HG03039 (cell line): ENCODE measurements around the gene NLRC5.
A peak's percentile ranks its signal among the peaks of the same experiment; 100 is the strongest.

Experiments used
- ATAC-seq: cut with Tn5 transposase; IDR thresholded peaks from one replicate; pipeline ENCODE4 v1.9.1; 2021; ENCODE audit warnings: mild to moderate bottlenecking, moderate library complexity; ENCODE audit not compliant: unreplicated experiment

Gene NLRC5, protein sequence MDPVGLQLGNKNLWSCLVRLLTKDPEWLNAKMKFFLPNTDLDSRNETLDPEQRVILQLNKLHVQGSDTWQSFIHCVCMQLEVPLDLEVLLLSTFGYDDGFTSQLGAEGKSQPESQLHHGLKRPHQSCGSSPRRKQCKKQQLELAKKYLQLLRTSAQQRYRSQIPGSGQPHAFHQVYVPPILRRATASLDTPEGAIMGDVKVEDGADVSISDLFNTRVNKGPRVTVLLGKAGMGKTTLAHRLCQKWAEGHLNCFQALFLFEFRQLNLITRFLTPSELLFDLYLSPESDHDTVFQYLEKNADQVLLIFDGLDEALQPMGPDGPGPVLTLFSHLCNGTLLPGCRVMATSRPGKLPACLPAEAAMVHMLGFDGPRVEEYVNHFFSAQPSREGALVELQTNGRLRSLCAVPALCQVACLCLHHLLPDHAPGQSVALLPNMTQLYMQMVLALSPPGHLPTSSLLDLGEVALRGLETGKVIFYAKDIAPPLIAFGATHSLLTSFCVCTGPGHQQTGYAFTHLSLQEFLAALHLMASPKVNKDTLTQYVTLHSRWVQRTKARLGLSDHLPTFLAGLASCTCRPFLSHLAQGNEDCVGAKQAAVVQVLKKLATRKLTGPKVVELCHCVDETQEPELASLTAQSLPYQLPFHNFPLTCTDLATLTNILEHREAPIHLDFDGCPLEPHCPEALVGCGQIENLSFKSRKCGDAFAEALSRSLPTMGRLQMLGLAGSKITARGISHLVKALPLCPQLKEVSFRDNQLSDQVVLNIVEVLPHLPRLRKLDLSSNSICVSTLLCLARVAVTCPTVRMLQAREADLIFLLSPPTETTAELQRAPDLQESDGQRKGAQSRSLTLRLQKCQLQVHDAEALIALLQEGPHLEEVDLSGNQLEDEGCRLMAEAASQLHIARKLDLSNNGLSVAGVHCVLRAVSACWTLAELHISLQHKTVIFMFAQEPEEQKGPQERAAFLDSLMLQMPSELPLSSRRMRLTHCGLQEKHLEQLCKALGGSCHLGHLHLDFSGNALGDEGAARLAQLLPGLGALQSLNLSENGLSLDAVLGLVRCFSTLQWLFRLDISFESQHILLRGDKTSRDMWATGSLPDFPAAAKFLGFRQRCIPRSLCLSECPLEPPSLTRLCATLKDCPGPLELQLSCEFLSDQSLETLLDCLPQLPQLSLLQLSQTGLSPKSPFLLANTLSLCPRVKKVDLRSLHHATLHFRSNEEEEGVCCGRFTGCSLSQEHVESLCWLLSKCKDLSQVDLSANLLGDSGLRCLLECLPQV (N-terminal part only)

GRCh38 chr16:56988948-56989945 lies at the start of gene NLRC5:
NLRC5 (plus strand) TSS chr16:56989557; CDS start chr16:57020713, 31,156 bp downstream.
- peak; percentile 62 for ATAC-seq

DNA sequence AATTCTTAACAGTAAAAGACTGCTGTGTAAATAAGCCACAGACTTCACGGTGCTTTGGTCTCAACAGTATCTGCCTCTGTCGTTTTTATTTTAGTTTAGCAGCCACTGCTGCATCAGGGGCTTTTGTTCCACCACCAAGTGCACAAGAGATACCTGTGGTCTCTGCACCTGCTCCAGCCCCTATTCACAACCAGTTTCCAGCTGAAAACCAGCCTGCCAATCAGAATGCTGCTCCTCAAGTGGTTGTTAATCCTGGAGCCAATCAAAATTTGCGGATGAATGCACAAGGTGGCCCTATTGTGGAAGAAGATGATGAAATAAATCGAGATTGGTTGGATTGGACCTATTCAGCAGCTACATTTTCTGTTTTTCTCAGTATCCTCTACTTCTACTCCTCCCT lies 49.6 kb upstream of the NLRC5 start:
- ATAC-seq = no peak

GRCh38 chr16:56941092-56941491 lies 48.3 kb upstream of the NLRC5 start:
- no peak for ATAC-seq

DNA sequence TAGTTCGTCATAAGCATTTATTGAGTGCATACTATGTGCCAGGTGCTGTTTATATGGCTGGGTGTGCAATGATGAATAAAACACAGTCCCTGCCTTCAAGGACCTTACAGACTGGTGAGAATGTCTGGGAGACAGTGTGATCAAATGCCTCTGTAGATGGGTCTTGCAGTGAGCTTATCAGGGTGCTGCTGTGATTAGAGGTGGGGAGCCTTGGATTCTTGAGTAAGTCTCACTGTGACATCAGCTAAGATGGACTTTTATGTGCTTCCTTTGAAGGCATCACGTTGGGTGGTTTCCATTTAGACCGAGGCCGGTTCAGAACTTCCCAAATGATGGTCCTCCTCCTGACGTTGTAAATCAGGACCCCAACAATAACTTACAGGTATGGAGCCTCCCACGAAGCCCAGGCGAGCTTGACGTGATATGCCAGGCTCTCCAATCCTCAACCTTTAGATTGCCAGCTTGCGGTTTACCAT lies 47.5 kb upstream of the NLRC5 start:
- no peak for ATAC-seq

GRCh38 chr16:56943761-56944375 lies 45.5 kb upstream of the NLRC5 start:
- no peak for ATAC-seq

DNA sequence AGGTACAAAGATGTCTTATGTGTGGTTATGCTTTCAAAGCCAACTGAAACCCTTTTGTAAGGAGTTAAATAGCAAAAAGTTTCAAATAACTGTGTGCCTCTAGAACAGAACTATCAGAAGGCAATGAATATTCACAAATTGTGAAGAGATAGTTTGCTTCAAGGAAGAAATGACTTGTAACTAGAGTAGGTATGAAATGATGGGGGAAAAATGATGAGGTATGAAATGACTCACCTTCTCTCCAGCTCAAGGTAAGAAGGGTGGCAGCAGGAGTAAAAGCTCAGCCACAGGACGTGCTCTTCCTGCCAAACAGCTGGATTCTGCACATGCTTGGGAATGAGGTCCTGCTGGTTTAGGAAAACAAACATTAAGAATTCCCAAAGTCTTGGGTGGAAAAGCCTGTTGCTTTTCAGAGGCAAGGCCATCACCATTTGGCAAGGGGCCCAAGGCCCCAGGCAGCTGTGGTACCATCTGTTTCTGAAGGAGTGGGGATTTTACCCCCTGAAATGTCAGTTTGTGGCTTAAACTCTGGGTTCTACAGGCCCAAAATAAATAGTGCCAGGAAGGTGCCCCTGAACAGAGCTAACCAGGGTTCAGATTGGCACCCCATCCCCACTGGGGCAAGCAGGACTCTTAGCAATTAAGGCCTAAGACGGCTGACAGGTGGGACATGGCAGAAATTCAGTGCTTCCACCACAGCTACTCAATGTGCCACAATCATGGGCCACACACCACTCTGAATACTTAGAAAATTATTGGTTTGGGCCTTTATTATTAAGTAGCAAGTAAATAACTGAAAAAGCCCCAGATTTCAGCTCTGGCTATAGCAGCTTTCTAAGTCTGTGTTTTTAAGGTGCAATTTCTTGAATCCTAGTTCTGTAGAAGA lies 44.2 kb upstream of the NLRC5 start:
- ATAC-seq = no peak

- ATAC-seq = no peak
Observed at GRCh38 chr16:56945847-56946527, 43.4 kb upstream of the NLRC5 start.

GRCh38 chr16:56946767-56947603 lies 42.4 kb upstream of the NLRC5 start:
- no peak for ATAC-seq

DNA sequence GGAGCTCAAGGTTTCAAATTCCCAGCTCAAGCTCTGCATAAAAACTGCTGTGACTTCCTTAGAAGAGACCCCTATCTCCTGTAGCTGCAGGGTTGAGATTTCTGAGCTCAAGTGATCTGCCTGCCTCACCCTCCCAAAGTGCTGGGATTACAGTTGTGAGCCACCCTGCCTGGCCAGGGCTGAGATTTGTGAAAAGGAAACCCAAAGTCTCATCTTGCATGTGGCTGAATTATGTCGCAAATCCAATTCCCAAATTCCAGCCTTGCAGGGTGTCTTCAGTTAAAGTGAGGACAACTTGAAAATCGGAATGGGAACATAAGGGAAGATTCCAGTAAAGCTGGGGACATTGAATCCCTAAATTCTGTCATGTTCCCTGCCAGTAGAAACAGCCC lies 41.8 kb upstream of the NLRC5 start:
- no peak for ATAC-seq

GRCh38 chr16:56948234-56948633 lies 41.1 kb upstream of the NLRC5 start:
- no peak for ATAC-seq

DNA sequence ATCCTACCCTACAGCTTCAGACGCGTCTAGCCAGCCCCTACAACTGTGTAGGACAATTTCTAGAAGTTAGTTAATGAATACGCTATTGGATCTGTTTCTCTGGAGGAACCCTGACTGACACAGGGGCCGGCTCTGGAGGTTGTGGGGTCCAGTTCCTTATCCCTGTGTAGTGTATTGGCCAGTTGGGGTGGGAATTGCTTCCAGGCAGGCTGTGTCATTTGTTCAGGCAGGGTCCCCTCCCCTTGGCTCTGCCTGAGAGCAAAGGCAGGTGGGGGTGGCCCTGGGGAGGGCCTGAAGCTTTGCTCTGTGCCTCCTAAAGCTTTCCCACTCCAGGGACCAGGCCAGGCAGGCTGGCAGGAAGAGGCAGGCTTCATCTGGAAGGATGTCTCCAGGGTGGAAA lies 39.3 kb upstream of the NLRC5 start:
- ATAC-seq = no peak

- no peak for ATAC-seq
Observed at GRCh38 chr16:56950455-56950854, 38.9 kb upstream of the NLRC5 start.

DNA sequence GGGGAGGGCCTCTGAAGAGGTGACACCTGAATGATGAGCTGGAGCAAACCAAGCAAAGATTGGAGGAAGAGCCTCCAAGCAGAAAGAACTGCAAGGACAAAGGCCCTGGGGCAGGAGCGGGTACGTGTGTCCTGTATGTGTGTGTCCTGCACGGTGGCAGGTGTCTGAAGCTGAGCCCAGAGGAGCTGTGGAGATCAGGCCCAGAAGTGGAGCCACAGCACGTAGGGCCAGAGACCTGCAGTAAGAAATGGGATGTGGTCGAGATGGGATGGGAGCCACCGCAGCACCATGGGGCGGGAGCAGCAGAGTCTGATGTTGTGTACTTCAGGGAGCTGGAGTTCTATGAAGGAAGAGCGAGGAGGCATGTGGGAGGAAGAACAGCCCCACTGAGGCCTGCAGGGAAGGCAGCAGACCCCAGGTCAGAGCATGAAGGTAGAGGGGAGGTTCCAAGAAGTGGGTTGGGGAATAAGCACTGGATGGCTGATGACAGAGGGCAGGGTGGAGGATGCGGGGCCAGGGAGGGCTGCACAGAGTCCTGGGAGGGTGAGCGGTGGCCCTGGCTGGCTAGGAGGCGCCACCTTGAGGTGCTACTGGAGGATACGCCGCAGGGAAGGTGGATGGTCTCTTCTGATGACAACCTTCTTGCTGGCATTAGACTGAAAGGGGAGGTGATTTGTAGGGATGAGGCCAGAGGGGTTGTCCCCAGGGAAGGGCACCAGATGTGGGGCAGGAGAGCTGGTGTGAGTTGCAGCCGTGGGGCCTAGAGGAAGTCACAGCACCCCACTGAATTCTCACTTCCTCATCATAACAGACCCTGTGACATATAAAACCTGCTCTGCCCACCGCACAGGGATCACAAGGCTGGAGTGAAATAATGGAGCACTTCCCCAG lies 38.2 kb upstream of the NLRC5 start:
- ATAC-seq = no peak

GRCh38 chr16:56953006-56953405 lies 36.4 kb upstream of the NLRC5 start:
- no peak for ATAC-seq

GRCh38 chr16:56956076-56956475 lies 33.3 kb upstream of the NLRC5 start:
- ATAC-seq = no peak

DNA sequence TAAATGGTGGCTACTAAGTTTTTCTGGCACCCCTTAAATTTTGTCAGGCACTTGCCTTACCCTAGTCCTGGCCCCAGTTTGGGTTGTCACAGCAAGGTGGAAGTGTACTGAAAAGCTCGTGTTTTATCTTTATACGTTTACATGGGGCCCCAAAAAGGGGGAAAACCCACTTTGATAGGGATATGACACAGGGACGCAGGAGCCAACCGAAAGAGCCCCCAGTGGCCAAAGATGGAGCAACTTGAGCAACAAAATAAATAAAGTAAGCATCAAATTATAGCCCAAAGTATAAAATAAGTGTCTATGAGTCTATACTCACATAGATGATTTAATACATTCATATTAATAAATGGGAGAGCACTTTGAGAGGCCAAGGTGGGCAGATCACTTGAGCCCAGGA lies 32.6 kb upstream of the NLRC5 start:
- ATAC-seq = no peak
